GM19238 (cell line): ENCODE measurements around the gene SLF2.

Source experiments
- DNase-seq: peaks from one replicate; pipeline ENCODE4 v3.0.0; 2011; ENCODE audit warnings: low spot score; ENCODE audit not compliant: insufficient read length

SLF2 gene

GRCh38 chr10:100998991-100999741, 86.4 kb downstream of the SLF2 start:
- DNase-seq, result peak; percentile 94

- DNase-seq, result peak; percentile 46
Measured at GRCh38 chr10:100999742-101000126, 87.0 kb downstream of the SLF2 start, which contains the start of gene LZTS2. TSS of gene LZTS2 (plus strand) at chr10:100999808. CDS start at chr10:101002539, 2,731 bp downstream.

GRCh38 chr10:101000127-101000914, 87.6 kb downstream of the SLF2 start:
- no peak for DNase-seq

GRCh38 chr10:101000915-101001658, 88.3 kb downstream of the SLF2 start:
- DNase-seq, result no peak

- DNase-seq, result no peak
Measured at GRCh38 chr10:101001659-101002035, 88.9 kb downstream of the SLF2 start.

- DNase-seq, result no peak
Measured at GRCh38 chr10:101002456-101002855, 89.7 kb downstream of the SLF2 start.

- DNase-seq, result no peak
Measured at GRCh38 chr10:101003639-101004206, 91.0 kb downstream of the SLF2 start.

- no peak for DNase-seq
Measured at GRCh38 chr10:101005361-101005760, 92.6 kb downstream of the SLF2 start.

GRCh38 chr10:101005869-101006567, 93.3 kb downstream of the SLF2 start:
- no peak for DNase-seq

GRCh38 chr10:101006593-101007098, 93.9 kb downstream of the SLF2 start:
- DNase-seq, result no peak

- DNase-seq, result no peak
Measured at GRCh38 chr10:101007099-101007711, 94.4 kb downstream of the SLF2 start.

- DNase-seq, result no peak
Measured at GRCh38 chr10:101007915-101008822, 95.4 kb downstream of the SLF2 start.

- no peak for DNase-seq
Measured at GRCh38 chr10:101008823-101009423, 96.2 kb downstream of the SLF2 start.

- no peak for DNase-seq
Measured at GRCh38 chr10:101010329-101010728, 97.6 kb downstream of the SLF2 start.

- no peak for DNase-seq
Measured at GRCh38 chr10:101011517-101012423, 99.0 kb downstream of the SLF2 start.

GRCh38 chr10:101012525-101013364, 100.0 kb downstream of the SLF2 start:
- peak; percentile 85 for DNase-seq

GRCh38 chr10:101013365-101013825, 100.6 kb downstream of the SLF2 start:
- no peak for DNase-seq
